AG09319 (cell line): ENCODE measurements around the gene SSX2B.
"Not testable (repeated sequence)": the region's sequence is repeated elsewhere in the genome, so short reads cannot be mapped to it uniquely, and the experiment has no call there.

Experiments used
- DNase-seq: peaks from one replicate; pipeline ENCODE4 v3.0.0-alpha.2; 2010; ENCODE audit warnings: low read depth; ENCODE audit errors: extremely low read depth

SSX2B gene, protein sequence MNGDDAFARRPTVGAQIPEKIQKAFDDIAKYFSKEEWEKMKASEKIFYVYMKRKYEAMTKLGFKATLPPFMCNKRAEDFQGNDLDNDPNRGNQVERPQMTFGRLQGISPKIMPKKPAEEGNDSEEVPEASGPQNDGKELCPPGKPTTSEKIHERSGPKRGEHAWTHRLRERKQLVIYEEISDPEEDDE

DNA sequence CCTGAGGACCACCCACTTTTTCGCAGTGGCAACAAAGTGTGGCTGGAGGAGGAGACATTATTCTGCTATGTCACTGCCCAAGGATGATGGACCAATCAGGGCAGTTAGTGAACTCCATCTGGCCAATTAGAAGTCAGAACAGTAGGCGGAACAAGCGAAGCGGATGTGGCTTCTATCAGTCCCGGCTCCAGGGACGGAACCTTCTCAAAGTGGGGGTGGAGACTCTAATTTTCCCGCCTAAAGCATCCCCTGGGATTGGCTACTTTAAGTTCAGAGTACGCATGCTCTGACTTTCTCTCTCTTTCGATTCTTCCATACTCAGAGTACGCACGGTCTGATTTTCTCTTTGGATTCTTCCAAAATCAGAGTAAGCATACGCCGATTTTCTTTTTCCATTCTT is at the start of gene SSX2B:
TSS of gene SSX2B (plus strand) at position 301 of the 400 bp plus-strand sequence. CDS start 1,429 bp downstream, outside the sequence.
- not testable (repeated sequence) for DNase-seq

DNA sequence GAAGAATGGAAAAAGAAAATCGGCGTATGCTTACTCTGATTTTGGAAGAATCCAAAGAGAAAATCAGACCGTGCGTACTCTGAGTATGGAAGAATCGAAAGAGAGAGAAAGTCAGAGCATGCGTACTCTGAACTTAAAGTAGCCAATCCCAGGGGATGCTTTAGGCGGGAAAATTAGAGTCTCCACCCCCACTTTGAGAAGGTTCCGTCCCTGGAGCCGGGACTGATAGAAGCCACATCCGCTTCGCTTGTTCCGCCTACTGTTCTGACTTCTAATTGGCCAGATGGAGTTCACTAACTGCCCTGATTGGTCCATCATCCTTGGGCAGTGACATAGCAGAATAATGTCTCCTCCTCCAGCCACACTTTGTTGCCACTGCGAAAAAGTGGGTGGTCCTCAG is 44.0 kb upstream of the SSX2B start, which contains the start of gene SSX2:
TSS of gene SSX2 (minus strand) at position 101 of the 400 bp plus-strand sequence. CDS start 1,429 bp downstream, outside the sequence.
- DNase-seq = not testable (repeated sequence)

DNA sequence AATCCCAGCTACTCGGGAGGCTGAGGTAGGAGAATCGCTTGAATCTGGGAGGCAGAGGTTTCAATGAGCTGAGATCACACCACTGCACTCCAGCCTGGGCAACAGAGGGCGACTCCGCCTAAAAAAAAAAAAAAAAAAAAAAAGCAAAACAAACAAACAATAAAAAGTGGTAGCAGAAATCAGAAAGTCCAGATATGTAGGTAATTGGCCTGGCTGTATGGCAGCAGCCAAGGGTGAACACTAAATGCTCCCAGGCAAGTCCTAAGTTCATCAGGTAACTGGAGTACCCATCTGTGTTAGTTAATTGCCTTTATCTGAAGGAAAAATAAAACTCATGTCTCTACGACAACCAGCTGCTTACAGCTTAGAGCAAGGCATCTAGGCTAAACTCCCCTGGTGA is 14.9 kb downstream of the SSX2B start:
- DNase-seq = not testable (repeated sequence)

DNA sequence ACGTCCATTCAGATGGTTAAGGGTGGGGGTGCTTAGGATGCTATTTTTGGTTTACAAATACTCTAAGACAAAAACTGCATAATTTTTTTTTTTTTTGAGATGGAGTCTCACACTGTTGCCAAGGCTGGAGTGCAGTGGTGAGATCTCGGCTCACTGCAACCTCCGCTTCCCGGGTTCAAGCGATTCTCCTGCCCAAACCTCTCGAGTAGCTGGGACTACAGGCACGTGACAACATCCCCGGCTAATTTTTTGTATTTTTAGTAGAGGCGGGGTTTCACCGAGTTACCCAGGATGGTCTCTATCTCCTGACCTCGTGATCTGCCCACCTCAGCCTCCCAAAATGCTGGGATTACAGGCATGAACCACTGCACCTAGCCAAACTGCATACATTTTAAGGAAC is 22.5 kb downstream of the SSX2B start:
- DNase-seq = not testable (repeated sequence)

DNA sequence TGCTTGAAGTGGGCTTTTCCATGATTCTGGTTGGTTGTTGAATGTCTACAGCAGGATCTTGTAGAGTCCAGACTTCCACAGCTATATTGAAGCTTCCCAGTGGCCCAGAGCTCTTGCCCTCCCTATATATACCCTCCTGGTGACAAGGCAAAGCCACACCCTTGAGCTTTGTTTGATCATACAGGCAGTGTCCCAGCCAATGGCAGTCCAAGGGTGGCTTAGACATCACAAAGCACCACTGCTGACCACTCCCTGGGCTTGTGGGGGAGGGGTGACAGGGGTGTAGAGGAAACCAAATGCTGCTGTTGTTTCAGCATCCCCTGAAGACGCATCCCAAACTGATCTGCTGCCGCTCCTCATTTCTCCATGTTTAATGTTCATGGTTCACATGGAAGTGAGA is 46.3 kb downstream of the SSX2B start, which contains the start of gene SPANXN5:
TSS of gene SPANXN5 (minus strand) at position 101 of the 400 bp plus-strand sequence. CDS start at position 22, 79 bp downstream.
- DNase-seq = not testable (repeated sequence)

DNA sequence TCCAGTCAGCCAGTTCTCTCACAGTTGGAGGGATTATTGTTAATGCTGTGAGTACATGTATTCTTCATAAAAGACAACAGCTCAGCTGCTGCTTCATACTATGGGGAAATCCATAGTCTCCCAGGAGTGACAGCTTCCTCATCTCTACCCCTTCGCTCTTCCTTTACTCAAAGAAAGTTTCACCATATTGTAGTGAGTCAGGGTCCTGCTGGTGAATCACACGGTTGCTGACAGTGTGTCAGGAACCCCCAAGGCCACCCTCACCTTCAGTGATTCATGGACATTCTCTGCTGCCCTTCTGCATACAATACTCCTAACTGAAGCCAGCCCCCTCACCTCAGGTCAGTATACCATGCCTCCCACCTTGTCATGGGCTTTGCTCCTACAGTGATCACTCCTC is 53.8 kb downstream of the SSX2B start:
- DNase-seq = not testable (repeated sequence)
